Kidney tubule cell (primary cell): ENCODE results near the gene ZNF595.
A peak's percentile ranks its signal among the peaks of the same experiment; 100 is the strongest.
"Not testable (repeated sequence)": the region's sequence is repeated elsewhere in the genome, so short reads cannot be mapped to it uniquely, and the experiment has no call there.

Experiments
- DNase-seq: peaks from one replicate; pipeline ENCODE4 v3.0.0-alpha.2; 2018; ENCODE audit warnings: low spot score

The ZNF595 gene

GRCh38 chr4:86559-87324 is 33.6 kb downstream of the ZNF595 start:
- DNase-seq: not testable (repeated sequence)

DNA sequence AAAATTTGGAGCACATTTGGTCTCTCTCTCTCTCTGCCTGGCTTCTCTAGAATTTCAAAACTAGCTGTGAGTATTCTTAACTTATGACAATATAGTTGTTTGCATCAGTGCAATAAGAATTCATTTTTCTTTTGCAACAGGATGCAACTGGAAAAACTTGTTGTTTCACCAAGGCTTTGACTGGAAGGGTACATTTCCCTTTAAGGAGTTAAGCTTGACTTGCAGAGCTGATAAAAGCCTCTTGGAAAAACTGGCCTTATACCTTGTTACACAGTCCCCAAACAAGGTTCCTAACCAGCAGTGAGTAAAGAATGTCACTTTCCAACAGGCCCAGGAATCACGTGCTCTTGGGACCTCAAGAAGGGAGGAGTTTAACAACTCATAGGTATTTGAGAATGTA is 45.3 kb downstream of the ZNF595 start:
- no peak for DNase-seq

DNA sequence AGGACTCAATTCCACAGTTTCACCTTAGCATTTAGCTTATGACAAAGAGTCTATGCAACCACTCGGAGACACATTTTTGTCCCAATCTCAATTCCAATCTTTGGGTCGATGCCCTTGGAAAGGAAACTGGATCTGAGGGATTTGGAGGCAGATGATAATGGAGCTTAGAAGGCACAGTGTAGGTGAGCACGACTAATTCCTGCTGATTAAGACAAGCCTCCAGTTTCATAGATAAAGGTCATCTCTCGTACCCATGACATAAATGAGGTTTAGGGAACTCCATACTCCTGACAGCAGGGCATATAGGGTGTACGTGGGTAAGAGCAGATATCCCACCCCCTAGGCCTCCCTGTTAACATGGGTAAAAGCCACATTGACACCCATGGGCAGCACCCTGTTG is 46.7 kb downstream of the ZNF595 start:
- DNase-seq: no peak

GRCh38 chr4:107083-107443 is 53.9 kb downstream of the ZNF595 start:
- no peak for DNase-seq

- no peak for DNase-seq
Observed at GRCh38 chr4:107444-108429, 54.6 kb downstream of the ZNF595 start.

DNA sequence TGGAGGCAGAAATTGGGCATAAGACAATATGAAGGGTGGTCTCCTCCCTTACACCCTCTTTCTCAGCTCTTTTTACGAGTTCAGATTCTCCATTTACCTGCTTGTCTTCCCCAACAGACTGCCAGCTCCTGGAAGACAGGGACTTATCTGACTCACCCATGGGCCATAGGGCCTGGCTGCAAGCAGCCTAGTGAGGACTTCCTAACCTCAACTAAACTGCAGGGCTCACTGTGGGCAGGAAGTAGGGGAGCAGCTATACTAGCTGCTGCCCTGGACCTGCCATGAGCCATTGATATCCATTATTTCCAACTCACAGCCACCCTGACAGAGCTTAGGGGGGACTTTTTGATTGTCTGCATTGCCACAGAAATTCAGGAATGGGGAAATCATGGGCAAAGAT is 59.6 kb downstream of the ZNF595 start:
- no peak for DNase-seq

DNA sequence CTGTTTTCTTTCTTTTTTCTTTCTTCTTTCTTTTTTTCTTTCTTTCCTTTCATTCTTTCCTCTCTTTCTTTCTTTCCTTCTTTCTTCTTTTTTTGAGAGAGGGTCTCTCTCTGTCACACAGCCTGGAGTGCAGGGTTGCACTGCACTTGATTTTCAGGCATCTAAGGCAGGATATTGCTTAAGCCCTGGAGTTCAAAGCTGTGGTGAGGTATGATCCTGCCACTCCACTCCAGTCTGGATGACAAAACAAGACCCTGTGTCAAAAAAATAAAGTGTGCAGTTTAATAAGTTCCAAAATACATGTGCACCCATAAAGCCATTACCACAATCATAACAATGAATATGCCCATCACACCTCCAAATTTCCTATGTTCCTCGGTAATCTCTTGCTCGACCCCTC is 60.6 kb downstream of the ZNF595 start:
- DNase-seq: no peak

GRCh38 chr4:114149-114548 is 61.0 kb downstream of the ZNF595 start:
- peak; percentile 4 for DNase-seq

GRCh38 chr4:116499-116898 is 63.4 kb downstream of the ZNF595 start:
- DNase-seq: no peak

GRCh38 chr4:120616-121015 is 67.5 kb downstream of the ZNF595 start:
- no peak for DNase-seq

GRCh38 chr4:121408-122084 is 68.4 kb downstream of the ZNF595 start:
- DNase-seq: no peak

DNA sequence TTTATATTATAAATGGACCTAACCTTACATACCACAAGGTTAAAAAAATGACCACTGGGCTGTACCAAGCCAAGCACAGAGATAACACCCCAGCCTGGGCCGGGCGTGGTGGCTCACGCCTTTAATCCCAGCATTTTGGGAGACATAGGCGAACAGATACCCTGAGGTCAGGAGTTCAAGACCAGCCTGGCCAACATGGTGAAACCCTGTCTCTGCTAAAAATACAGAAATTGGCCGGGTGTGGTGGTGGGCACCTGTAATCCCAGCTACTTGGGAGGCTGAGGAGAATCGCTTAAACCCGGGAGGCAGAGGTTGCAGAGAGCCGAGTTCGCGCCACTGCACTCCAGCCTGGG is 70.8 kb downstream of the ZNF595 start:
- DNase-seq: not testable (repeated sequence)

GRCh38 chr4:124275-125081 is 71.4 kb downstream of the ZNF595 start, which contains the start of gene ZNF718:
TSS of gene ZNF718 (plus strand) at chr4:124501. CDS start at chr4:124671, 170 bp downstream.
- DNase-seq: peak; percentile 97

DNA sequence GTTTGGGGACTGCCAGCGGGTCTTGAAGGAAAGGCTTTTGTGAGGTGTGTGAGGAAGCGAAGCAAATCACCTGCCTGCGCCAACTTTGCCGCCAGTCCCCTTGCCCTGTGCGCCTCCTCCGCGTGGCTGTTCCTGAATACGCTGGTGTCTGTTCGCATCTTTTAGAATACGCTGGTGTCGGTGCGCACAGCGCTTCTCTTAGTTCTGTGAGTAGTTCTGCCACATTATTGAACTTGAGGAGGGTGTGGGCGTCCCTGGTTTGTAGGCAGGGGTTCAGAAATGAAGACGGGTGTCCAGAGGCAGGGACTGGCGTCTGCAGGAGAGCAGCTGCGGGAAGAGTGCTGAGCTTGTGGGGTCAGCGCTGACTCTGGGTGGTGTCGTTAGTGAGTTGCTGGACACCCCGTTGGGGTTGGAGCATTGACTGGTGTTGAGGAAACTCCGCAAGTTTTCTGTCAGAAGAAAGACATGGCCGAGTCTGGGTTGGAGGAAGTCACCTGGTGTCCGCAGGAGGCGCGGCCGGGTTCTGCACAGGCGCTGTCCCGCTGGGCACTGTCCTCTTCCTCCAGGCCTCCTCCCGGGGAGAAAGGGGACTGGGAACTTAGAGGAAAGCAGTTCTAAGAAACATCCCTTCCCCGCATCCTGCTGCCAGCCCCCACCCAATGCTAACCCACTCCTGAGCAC is 72.1 kb downstream of the ZNF595 start:
- peak; percentile 72 for DNase-seq

- DNase-seq: no peak
Observed at GRCh38 chr4:125833-126232, 72.7 kb downstream of the ZNF595 start.

DNA sequence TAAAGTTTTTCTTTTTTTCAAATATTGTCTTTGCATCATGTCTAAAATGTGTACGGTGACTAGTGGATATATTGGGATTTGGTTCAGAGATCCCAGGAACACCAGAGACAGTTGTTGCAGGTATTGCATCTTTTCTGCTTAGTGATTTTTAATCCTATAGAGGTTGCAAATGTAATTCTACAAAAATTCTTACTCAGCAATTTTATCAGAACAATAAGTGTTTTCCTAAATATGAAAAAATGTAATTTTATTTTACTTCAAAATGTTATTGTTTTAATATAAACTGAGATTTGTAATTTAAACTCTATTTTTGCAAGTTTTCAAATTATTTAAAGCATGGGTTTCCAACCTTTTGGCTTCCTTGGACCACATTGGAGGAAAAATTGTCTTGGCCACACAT is 79.4 kb downstream of the ZNF595 start:
- DNase-seq: no peak
